Esophagus squamous epithelium (tissue), 5 donors: ENCODE data around the gene SDHAF2. TPM values are rescaled to one million over a fixed set of nuclear protein-coding genes. Genes with fewer than 3 reads are reported as not detected.

Experiments
- DNase-seq: peaks from one replicate; lab custom pipeline; 2025; lab: John Stamatoyannopoulos, UW
- H3K27ac ChIP-seq, 4 donors: fragments of 200-600 bp; sonication (generic); one replicate each; pipeline ENCODE4 v1.5.1; 2016 to 2019; ENCODE audit warnings: mild to moderate bottlenecking in 1 of 4
- H3K27me3 ChIP-seq, 4 donors: fragments of 200-600 bp; sonication (generic); 1 replicate in 3 of 4; 2 replicates in 1 of 4; pipeline versions ENCODE4 v1.5.1 to v1.6.0; 2017 to 2021; ENCODE audit warnings: antibody characterized with exemption in 1 of 4
- H3K36me3 ChIP-seq, 3 donors: fragments of 200-600 bp; sonication (generic); one replicate each; pipeline ENCODE4 v1.5.1; 2016 to 2019
- H3K4me1 ChIP-seq, 3 donors: fragments of 200-600 bp; sonication (generic); one replicate each; pipeline ENCODE4 v1.5.1; 2017 to 2019
- H3K4me3 ChIP-seq, 4 donors: fragments of 200-600 bp; sonication (generic); 1 replicate in 3 of 4; 2 replicates in 1 of 4; pipeline ENCODE4 v1.5.1; 2016 to 2019; ENCODE audit warnings: mild to moderate bottlenecking in 2 of 4, moderate library complexity in 1 of 4
- H3K9me3 ChIP-seq, 3 donors: fragments of 200-600 bp; sonication (generic); one replicate each; pipeline ENCODE4 v1.5.1; 2016 to 2019
- POLR2A ChIP-seq, 4 donors: fragments of 450-650 bp; IDR thresholded peaks; one replicate each; pipeline ENCODE4 v1.6.1; 2017; ENCODE audit warnings: antibody characterized with exemption in 4 of 4, mild to moderate bottlenecking in 4 of 4, moderate library complexity in 3 of 4
- WGBS, 2 donors: methylation state at CpG; one replicate each; pipeline ENCODE4 v1.1.5; 2018; 5-methylcytosine and 5-hydroxymethylcytosine counted together
- intact Hi-C: fragments of 100-400 bp; cut with DNase I; formaldehyde crosslinking; loops from one replicate; pipeline ENCODE4 v1.15.0; 2022
- total RNA-seq, 4 donors: library from RNA; depleted of rRNA; stranded (reverse); fragments of >200 nt; gene quantifications; one replicate each; pipeline ENCODE4 v1.1.0, GENCODE V29; 2016
- TF ChIP-seq, protein P1 (sequence below), 6 experiments: fragments of 450-650 bp in 4 of 6; fragments of 200-600 bp in 2 of 6; sonication (generic) in 2 of 6; IDR thresholded peaks; one replicate each; pipeline ENCODE4 v1.5.1; 2016 to 2019; ENCODE audit warnings: antibody characterized with exemption in 6 of 6, mild to moderate bottlenecking in 4 of 6, moderate library complexity in 4 of 6
- donor health status: DM: yes; HTN: yes; CAD: no.

Gene SDHAF2
- total RNA-seq, 4 donors from 2014 or later = 26.0 to 62.9 (median 43.7) TPM

DNA sequence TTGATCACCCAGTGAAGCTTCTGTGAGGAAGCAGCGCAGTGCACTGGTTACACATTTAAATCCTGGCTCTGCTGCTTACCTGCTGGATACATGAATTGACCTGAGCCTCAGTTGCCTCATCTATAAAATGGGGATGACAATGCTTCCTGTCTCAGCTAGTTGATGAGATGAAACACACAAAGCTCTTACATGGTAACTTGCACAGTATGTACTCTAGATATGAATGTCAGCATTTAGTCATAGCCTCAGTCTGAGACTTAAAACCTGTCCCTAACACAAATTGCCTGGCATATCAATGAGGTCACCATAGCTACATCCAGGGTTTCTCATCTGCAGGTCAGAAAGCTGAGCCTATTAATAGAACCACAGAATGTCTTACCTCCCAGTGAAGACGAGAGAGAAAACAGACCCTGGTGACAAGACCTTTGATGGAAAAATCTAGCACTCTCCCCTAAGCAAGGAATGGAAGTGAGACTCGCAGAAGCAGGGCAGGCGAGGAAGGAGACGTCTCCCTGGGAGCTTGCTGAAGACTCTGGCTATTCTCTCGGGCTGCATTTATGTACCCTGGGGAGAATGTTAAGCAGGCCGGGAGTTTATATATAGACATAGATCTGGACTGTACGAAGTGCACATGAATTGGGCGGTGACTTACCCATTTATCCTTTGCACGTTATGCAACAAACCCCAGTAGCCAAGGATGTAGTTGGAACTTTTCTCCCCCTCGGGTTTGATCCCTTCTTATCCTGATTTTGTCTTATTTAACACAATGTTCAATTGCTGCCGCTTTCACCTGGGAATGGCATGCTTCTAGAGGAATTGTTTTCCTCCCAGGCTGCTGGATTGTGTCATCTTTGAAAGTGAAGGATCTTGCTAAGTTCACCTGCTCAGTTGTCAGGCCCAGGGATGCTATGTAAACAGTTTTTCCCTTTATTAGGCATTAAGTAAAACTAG, 18.0 kb downstream of the SDHAF2 start:
- intact Hi-C loops = loop anchor here (5.0 kb wide), 1 partner anchor 69 kb away; no protein-coding TSS in a partner anchor
- H3K27ac ChIP-seq = no peak overlapping the region

DNA sequence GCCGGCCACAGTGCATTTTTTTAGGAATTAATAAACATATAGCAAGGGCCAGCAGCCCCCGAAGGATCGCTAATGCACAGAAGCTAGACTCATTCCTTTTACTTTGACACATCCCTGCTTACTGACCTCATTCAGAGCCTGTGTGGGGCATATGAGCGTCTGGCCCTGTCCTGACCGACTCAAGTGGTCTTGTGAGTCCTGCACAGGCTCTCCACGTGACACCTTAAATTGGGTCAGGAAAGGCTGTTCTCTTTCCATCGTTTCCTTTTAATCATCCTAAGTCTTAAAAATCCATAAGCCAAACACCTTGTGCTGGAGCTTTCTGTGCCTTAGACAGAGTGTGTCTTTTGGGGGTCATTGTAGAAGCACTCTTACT, 18.6 kb downstream of the SDHAF2 start:
- no peak overlapping the region for H3K27ac ChIP-seq
- H3K27me3 ChIP-seq = no peaks in the 10 kb centered on the region
- DNase-seq = no peak
- TF ChIP-seq, protein P1, sequence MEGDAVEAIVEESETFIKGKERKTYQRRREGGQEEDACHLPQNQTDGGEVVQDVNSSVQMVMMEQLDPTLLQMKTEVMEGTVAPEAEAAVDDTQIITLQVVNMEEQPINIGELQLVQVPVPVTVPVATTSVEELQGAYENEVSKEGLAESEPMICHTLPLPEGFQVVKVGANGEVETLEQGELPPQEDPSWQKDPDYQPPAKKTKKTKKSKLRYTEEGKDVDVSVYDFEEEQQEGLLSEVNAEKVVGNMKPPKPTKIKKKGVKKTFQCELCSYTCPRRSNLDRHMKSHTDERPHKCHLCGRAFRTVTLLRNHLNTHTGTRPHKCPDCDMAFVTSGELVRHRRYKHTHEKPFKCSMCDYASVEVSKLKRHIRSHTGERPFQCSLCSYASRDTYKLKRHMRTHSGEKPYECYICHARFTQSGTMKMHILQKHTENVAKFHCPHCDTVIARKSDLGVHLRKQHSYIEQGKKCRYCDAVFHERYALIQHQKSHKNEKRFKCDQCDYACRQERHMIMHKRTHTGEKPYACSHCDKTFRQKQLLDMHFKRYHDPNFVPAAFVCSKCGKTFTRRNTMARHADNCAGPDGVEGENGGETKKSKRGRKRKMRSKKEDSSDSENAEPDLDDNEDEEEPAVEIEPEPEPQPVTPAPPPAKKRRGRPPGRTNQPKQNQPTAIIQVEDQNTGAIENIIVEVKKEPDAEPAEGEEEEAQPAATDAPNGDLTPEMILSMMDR (IDR thresholded peaks at IDR 0.05) = no peak
- TF ChIP-seq POLR2A (IDR thresholded peaks at IDR 0.05) = no peak
- WGBS, 2 donors = 74 to 88% methylated on average over 5 to 6 of the region's 7 CpGs
- intact Hi-C loops = loop anchor here (5.0 kb wide), 1 partner anchor 69 kb away; no protein-coding TSS in a partner anchor
- H3K4me3 ChIP-seq = no peak overlapping the region
- peaks cover 4 to 11% (median 5%) of the 10 kb centered on the region in 3 donors for H3K4me1 ChIP-seq
- no peaks in the 10 kb centered on the region for H3K9me3 ChIP-seq
- peaks cover 7 to 98% (median 13%) of the 10 kb centered on the region in 3 donors for H3K36me3 ChIP-seq

More for the DNA sequence above, 18.0 kb downstream of the SDHAF2 start:
- TF ChIP-seq, protein P1 (IDR thresholded peaks at IDR 0.05) = no peak
- no peak for TF ChIP-seq POLR2A (IDR thresholded peaks at IDR 0.05)
- H3K4me1 ChIP-seq = peaks cover 4 to 9% (median 5%) of the 10 kb centered on the region in 3 donors
- no peak overlapping the region for H3K4me3 ChIP-seq
- no peaks in the 10 kb centered on the region for H3K9me3 ChIP-seq
- peaks cover 7 to 98% (median 13%) of the 10 kb centered on the region in 3 donors for H3K36me3 ChIP-seq
- whole genome bisulfite sequencing, 2 donors = 71 to 75% methylated on average over 12 of the region's 12 CpGs
- H3K27me3 ChIP-seq = no peaks in the 10 kb centered on the region
- DNase-seq = no peak

DNA sequence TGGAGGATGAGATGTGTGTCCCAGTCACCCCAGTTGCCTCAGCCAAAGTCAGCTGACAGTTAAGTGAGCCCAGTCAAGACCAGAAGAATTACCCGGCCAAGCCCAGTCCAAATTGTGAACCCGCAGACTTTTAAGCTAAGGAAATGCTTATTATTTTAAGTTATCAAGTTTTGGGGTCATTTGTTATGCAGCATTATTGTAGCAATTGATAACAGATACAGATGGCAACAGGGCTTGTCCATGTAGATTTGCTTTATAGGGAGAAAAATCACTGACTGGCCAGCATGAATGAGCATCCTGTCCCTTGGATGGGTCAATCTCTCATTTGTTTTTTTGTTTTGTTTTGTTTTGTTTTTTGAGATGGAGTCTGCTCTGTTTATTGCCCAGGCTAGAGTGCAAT, 22.9 kb downstream of the SDHAF2 start:
- intact Hi-C loops = no loop called here
- no peak for TF ChIP-seq POLR2A (IDR thresholded peaks at IDR 0.05)
- TF ChIP-seq, protein P1 (IDR thresholded peaks at IDR 0.05) = no peak
- peaks cover 0 to 84% (median 0%) of the 10 kb centered on the region in 3 donors for H3K36me3 ChIP-seq
- H3K27ac ChIP-seq = no peak overlapping the region
- no peak overlapping the region for H3K4me3 ChIP-seq
- H3K27me3 ChIP-seq = no peaks in the 10 kb centered on the region
- peaks cover 0 to 12% (median 0%) of the 10 kb centered on the region in 3 donors for H3K4me1 ChIP-seq
- DNase-seq = no peak
- 88 to 94% methylated on average over 2 of the region's 2 CpGs for WGBS, 2 donors
- H3K9me3 ChIP-seq = no peaks in the 10 kb centered on the region

DNA sequence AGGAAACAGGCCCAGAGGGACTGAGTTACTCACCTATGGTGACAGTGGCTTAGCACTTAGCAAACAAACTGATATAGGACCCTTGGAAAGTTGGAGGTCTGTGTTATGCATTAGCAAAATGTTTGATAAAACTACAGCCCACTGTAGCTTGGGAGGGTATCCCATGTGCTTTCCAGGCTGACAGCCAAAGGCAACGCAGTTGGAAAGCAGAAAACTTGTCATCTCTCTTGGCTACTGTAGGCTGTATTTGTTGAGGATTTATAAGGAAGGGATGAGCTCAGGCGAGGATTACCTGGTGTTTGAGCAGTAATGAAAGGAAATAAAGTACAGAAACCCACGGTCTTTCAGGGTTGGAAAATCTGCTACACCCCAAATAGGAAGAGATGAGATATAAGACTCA, 23.8 kb downstream of the SDHAF2 start:
- Histone ChIP-seq H3K27ac (no peak overlapping the region), H3K27me3 (no peaks in the 10 kb centered on the region), H3K4me3 (no peak overlapping the region), H3K36me3 (peaks cover 0 to 75% (median 0%) of the 10 kb centered on the region in 3 donors), H3K9me3 (no peaks in the 10 kb centered on the region), H3K4me1 (peaks cover 0 to 12% (median 0%) of the 10 kb centered on the region in 3 donors)
- intact Hi-C loops = no loop called here
- TF ChIP-seq POLR2A (IDR thresholded peaks at IDR 0.05) = no peak
- TF ChIP-seq, protein P1 (IDR thresholded peaks at IDR 0.05) = no peak
- WGBS, 2 donors = 27 to 30% methylated on average over 3 of the region's 3 CpGs
- no peak for DNase-seq

DNA sequence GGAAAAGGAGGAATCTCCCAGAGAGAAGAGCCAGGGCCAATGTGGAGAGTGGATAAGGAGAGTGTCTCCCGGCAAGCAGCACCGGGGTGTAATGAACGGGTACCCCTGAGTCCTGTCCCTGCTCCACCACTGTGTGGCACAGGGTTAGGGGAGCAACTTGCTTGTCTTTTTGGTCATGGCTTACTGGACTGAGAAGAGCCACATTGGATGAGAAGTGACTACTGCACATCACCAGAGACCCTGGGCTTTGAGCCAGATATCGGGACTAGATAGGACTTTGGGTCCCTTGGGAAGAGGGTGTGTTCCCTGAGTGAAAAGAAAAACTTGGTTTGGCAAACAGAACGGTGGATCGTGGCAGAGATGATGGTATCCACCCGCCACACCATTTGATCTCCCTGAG, 24.6 kb downstream of the SDHAF2 start:
- intact Hi-C loops = no loop called here
- no peak overlapping the region for H3K27ac ChIP-seq
- H3K9me3 ChIP-seq = no peaks in the 10 kb centered on the region
- peaks cover 0 to 12% (median 0%) of the 10 kb centered on the region in 3 donors for H3K4me1 ChIP-seq
- H3K36me3 ChIP-seq = peaks cover 0 to 67% (median 0%) of the 10 kb centered on the region in 3 donors
- no peaks in the 10 kb centered on the region for H3K27me3 ChIP-seq
- DNase-seq = no peak
- no peak overlapping the region for H3K4me3 ChIP-seq
- 71 to 88% methylated on average over 7 of the region's 7 CpGs for WGBS, 2 donors
- TF ChIP-seq POLR2A (IDR thresholded peaks at IDR 0.05) = no peak
- TF ChIP-seq, protein P1 (IDR thresholded peaks at IDR 0.05) = no peak
